Stimulated activated CD8-positive, alpha-beta memory T cell treated with anti-CD3 and anti-CD28 coated beads, Interleukin-4, amount 100 ng/mL, for 48 hours (primary cell): ENCODE results near the gene LRRIQ1.
"Not testable (repeated sequence)": the region's sequence is repeated elsewhere in the genome, so short reads cannot be mapped to it uniquely, and the experiment has no call there.

Experiments used
- DNase-seq: peaks from one replicate; pipeline ENCODE4 v3.0.0-alpha.2; 2020

Gene LRRIQ1

DNA sequence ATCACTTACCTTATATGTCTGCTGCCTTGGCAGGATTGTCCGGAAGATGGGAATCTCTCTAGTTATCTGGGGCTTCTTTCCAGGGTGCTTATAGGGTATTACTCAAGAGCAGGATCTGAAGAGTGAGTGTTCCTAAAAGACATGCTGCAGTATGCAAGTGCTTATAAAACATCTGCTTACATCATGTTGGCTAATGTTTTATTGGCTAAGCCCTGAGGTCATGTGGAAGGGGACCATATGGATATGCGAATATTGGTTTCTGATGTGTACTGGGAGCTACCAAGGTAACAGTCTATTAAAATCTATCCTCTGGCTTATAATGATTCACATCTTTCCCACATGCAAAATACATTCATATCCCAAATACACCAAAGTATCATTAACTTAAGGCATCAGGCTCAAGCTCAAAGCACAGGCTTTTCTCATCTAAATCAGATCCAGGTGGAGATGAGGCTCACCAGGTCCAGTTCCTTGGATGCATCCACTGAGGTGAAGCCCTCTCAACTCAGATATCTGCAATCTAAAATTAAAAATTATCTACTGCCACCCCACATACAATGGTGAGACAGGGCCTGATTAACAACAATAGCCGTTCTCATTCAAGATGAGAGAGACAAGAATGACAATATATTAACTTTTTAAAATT is 29.8 kb downstream of the LRRIQ1 start:
- DNase-seq, result no peak

DNA sequence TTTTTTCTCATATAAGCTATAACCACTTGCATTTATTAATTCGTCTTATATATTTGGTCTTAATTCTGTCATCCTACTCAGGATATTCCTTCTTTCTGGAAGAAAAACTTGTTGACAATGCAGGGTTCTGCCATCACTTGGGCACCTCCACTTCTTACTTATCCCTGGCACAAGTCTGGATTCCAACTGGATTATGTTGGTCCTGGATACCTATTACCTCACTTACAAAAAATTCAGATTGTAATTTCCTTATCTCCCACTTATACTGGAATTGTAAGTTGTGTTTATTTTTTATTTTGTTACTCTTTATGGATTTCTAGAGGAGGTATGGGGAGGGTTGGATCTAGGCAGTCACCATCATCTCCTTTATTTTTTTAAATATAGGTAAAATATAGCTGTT is 36.7 kb downstream of the LRRIQ1 start:
- no peak for DNase-seq

GRCh38 chr12:85076688-85077430 is 40.7 kb downstream of the LRRIQ1 start:
- DNase-seq, result no peak

- no peak for DNase-seq
These were observed 48.9 kb downstream of the LRRIQ1 start for GRCh38 chr12:85085066-85085465.

DNA sequence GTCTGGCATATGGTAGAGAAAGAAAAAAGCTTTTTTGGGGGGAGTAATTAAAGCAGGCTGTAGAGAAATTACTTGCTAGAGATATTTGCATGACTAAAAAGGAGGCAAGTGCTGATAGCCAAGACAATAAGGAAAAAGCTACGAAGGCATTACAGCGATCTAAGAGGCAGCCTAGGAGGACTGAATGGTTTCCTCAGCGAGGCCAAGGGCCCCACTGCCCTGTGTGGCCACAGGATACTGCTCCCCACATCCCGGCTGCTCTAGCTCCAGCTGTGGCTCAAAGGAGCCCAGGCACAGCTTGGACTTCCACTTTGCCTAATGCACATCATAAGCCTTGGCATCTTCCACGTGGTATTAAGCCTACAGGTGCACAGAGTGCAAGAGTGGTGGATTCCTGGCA is 53.6 kb downstream of the LRRIQ1 start:
- no peak for DNase-seq

DNA sequence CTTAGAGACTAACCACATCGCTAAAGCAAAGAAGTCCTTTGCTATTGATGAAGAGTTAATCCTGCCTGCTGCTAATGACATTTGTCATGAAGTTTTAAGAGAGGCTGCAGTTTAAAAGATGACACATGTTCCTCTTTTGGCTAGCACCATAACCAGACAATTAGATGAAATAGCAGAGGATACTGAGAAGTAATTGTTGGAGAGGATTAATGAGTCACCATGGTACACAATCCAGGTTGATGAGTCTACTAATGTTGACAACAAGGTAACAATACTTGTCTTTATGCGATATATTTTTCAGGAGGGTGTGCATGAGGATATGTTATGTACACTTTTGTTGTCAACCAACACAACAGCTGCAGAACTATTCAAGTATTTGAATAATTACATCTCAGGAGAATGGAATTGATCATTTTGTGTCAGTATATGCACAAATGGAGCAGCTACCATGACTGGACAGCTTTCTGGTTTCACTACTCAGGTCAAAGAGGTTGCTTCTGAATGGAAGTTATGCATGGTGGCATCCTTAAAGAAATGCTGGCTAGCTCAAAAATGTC is 56.7 kb downstream of the LRRIQ1 start:
- no peak for DNase-seq

- no peak for DNase-seq
These were observed 59.4 kb downstream of the LRRIQ1 start for GRCh38 chr12:85095501-85095900.

- DNase-seq, result no peak
These were observed 94.5 kb downstream of the LRRIQ1 start for GRCh38 chr12:85130646-85131045.

- no peak for DNase-seq
These were observed 102.7 kb downstream of the LRRIQ1 start for GRCh38 chr12:85138833-85139232.

DNA sequence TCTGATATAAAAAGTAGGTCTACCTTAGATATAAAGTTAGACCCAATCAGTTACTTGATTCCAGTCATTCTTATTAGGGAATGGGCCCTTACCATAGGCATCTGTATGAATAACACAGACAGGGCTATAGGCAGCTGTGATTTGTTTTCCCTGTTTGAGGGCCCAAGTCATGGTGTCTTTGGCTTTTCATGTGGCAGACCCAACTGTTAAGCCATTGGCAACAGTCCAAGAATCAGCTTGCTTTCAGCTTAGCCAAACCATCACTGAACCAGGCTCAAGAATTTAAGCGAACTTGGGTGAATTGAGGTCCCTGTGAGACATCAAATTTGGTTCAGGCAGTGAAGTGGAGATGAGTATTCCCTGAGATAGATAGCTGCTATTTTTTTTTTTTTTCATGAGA is 111.2 kb downstream of the LRRIQ1 start:
- DNase-seq, result no peak

DNA sequence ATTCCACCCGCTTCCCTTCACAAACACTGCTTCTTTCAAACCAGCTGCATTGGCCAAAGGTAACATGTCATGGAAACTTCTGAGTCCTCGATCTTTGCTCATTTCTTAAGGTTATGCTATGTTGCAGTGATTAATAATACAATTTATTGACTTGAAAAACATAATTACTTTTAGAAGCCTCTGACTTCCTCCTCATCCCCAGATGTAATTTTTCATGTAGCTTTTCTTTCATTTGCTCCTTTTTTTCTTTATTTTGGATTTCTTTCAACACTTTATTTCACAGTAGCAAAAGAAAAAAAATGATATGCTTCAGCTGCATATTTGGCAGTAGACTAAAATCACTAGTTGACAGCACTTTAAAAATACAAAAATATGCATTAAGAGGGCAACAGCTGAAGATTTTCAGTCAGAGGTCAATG is 116.2 kb downstream of the LRRIQ1 start:
- DNase-seq, result no peak

- no peak for DNase-seq
These were observed 119.6 kb downstream of the LRRIQ1 start for GRCh38 chr12:85155791-85156190.

DNA sequence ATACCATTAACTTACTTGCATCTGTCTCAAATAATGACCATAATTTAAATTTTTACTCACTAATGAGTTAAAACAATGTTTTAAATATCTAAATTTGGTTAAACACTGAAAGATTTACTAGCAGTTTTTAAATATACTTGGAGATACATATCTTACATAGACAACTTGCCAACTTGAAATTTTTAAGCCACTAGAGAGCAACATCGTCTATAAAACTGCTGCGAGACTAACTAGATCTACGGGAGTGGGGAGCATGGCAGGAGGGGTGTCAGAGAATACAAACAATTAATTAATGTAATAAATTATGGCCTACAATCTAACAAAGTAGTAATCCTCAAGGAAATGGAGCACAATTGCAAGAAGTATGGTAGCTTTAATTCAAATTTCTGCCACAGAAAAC is 120.4 kb downstream of the LRRIQ1 start:
- DNase-seq, result no peak

DNA sequence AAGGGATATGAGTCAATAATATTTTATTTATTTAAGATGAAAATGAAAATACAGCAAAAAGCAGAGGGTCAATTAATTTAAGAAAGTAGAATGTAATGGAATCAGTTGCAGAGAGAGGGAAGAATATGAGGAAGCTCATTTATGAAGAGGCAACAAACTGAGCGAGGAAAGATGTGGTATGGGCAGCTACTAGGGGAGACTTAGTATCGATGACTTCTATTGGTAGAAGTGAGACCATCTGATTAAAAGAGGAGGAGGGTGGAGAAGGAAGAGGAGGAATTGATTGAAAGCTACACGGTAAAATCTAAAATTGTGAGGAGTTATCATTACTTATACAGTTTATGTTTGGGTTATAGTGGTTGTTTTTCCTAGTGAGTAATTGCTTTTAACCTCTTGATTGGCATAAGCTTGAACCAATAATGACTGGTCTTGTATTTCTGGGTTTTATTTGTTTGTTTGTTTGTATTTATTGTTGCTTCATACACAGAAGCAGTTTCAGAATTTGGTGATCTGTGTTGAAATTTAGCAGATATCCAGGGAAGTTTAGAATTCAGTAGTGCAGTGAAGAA is 121.0 kb downstream of the LRRIQ1 start:
- DNase-seq, result no peak

DNA sequence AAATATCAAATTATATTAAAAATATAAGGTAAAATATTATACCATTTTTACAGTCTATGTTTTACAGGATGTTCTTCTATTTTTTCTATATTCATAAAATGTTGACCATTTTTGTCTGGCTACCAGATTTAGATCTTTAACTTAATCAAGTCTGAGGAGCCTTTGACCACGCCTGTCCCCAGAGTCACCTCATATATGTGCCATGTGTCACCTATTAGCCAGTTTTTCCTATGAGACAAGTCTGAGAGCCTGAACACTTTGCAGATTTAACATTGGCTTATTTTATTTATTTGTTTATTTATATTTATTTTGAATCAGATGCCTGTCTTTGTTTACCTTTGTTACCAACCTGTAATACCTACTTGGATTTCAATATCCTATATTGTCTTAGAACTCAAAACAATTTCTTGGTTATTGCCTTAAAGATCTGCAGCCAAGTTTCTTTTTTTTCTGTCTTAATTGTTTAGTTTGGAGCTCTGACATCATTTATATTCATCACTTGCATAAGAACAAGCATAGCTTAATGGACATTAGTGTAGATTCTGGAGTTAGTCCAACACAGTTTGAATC is 127.7 kb downstream of the LRRIQ1 start:
- DNase-seq, result no peak

- no peak for DNase-seq
These were observed 143.6 kb downstream of the LRRIQ1 start for GRCh38 chr12:85179680-85180270.

DNA sequence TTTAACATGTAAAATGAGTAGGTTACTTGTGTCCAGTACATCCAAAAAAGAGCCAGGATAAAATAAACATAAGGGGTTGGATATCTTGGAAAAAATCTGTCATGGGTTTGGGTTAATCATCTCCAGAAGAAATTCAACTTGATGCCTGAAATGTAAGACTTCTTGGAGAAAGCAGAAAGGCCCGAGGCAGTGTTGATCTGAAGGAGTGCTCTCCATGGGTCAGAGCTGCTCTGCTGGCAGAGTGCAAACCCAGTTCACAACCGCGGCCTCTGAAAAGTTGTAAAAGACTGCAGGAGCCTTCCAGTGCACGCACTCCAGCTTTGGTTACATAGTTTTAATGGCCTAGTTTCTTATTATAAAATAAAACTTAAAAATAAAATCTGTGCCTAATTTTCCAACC is 146.5 kb downstream of the LRRIQ1 start:
- DNase-seq, result no peak

DNA sequence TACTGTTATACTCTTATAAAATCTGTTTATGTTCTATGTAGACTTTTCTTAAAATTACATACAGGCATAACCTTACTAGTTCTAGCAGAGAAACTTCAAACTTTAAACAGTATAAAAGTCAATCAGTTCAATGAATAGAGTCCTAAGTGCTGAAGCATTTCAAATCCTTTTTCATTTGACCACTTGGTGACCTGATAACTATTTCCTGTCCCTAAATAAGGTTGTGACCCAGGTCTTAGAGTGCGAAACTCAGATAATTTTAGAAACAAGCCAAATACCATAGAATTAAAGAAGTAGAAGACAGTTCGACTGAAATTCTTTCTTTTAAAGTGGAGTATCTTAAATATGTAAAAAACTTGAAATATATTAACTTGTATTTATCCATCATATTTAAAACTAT is 147.7 kb downstream of the LRRIQ1 start:
- DNase-seq, result no peak

DNA sequence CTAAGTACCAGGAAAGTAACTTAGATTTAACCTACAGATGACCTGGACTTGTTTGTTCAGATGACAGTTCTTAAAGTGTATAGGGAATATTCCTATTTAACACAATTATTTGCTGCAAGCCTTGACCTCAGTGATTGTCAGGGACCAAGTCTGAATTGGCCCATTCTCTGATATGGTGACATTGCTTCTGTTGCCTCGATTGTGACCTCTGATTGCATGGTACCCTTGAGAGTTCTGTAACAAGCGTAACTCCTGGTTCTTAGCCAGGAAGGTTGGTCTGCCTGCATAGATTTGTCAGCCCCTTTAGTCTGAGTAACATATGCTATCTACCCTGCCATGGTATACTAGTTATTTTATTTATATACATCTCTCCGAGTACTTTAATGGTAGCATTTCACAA is 150.1 kb downstream of the LRRIQ1 start:
- DNase-seq, result no peak

GRCh38 chr12:85188619-85189018 is 152.5 kb downstream of the LRRIQ1 start:
- no peak for DNase-seq

DNA sequence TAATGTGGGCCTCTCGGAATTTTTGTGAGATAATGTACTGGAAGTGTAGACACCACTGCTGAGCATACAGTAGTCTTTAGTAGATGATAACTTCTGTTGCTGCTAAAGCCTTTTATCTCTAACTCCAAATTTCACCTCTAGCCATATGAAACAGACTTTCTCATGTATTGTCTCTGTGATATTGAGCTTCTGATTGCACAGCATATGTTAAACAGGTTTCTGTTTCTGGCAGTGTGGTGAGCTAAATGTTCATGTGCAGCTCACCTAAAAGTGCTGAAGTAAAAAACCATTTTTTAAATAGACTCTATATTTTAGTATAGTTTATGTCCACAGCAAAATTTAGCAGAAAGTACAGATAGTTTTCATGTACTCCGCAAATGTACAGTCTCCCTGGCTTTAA is 154.6 kb downstream of the LRRIQ1 start:
- no peak for DNase-seq

DNA sequence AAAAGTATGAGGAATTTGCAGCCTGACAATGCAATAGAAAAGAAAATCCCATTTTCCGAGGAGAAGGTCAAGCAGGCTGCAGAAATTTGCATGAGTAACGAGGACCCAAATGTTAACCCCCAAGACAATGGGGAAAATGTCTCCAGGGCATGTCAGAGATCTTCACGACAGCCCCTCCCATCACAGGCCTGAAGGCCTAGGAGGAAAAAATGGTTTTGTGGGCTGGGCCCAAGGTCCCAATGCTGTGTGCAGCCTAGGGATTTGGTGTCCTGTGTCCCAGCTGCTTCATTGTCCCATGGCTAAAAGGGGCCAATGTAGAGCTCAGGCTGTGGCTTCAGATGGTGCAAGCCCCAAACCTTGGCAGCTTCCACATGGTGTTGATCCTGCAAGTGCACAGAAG is 167.7 kb downstream of the LRRIQ1 start:
- DNase-seq, result not testable (repeated sequence)

DNA sequence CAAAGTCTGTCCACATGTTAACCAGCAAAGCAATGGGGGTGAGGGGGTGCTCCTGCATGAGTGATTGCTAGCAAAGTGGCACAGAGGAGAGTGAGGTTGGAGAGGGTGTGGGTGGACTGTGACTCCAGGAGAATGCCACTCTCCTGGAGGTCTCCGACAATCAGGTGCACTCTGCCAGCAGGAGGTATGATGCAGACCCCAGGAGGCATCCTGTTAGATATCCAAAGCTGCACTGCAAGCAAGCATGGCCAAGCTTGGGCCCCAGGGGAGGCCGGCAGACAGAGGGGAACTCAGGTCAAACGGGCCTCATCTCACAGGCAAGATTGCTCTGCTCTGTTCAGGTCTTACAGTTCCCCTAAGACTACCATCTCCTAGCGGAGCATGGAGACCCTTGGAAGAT is 170.4 kb downstream of the LRRIQ1 start:
- no peak for DNase-seq
